Daoy (cell line): Measurements from ENCODE around the gene EIF4H. TPM values are rescaled to one million over a fixed set of nuclear protein-coding genes. Genes with fewer than 3 reads are reported as not detected.
"Not testable (repeated sequence)": the region's sequence is repeated elsewhere in the genome, so short reads cannot be mapped to it uniquely, and the experiment has no call there.

ENCODE experiments used
- DNase-seq: peaks from one replicate; pipeline ENCODE4 v3.0.0-alpha.2; 2015; ENCODE audit warnings: low read depth
- total RNA-seq: library from RNA; depleted of rRNA; stranded (reverse); fragments of >200 nt; shearing (Covaris generic); gene quantifications from 2 replicates; pipeline ENCODE4 v1.2.3, GENCODE V29; 2014; rRNA removed

The EIF4H gene
- total RNA-seq, 1 experiment from 2014 or later: 366 TPM

GRCh38 chr7:74224907-74225306 lies 50.8 kb downstream of the EIF4H start:
- DNase-seq: not testable (repeated sequence)

GRCh38 chr7:74225400-74225799 lies 51.2 kb downstream of the EIF4H start:
- no peak for DNase-seq

GRCh38 chr7:74226633-74227032 lies 52.5 kb downstream of the EIF4H start:
- DNase-seq: no peak

GRCh38 chr7:74228951-74229900 lies 55.1 kb downstream of the EIF4H start:
- no peak for DNase-seq

- no peak for DNase-seq
Measured at GRCh38 chr7:74230446-74231231, 56.5 kb downstream of the EIF4H start.

GRCh38 chr7:74231232-74231590 lies 57.1 kb downstream of the EIF4H start:
- DNase-seq: no peak

- peak; percentile 67 for DNase-seq
Measured at GRCh38 chr7:74233655-74234285, 59.6 kb downstream of the EIF4H start.

- DNase-seq: no peak
Measured at GRCh38 chr7:74235518-74236268, 61.5 kb downstream of the EIF4H start.

GRCh38 chr7:74236284-74236683 lies 62.1 kb downstream of the EIF4H start:
- no peak for DNase-seq

GRCh38 chr7:74240482-74240881 lies 66.3 kb downstream of the EIF4H start:
- no peak for DNase-seq

GRCh38 chr7:74242122-74242443 lies 67.9 kb downstream of the EIF4H start:
- DNase-seq: no peak

GRCh38 chr7:74246497-74246896 lies 72.3 kb downstream of the EIF4H start:
- no peak for DNase-seq

Other genes with a start within 250 kb of the EIF4H start
- 0.06 and 0.23 TPM in 2 replicates for gene ELN, start 146.2 kb upstream of the EIF4H start, total RNA-seq
- 41.0 and 52.2 TPM in 2 replicates for gene LIMK1, start 90.6 kb upstream of the EIF4H start, total RNA-seq
- gene LAT2, start 35.6 kb downstream of the EIF4H start, total RNA-seq: 0.97 and 0.98 TPM in 2 replicates
- 142 and 156 TPM in 2 replicates for gene RFC2, start 80.0 kb downstream of the EIF4H start, total RNA-seq
- gene CLIP2, start 115.1 kb downstream of the EIF4H start, total RNA-seq: 33.4 and 41.9 TPM in 2 replicates